HEK293 (cell line): ENCODE measurements around the gene AGXT2.

ENCODE experiments used
- CTCF ChIA-PET: fragments of 350-600 bp; formaldehyde crosslinking; extraction: SDS; loops from one replicate; lab custom pipeline; 2021; ENCODE audit warnings: antibody characterized with exemption; lab: Yijun Ruan, JAX
- POLR2A ChIA-PET: fragments of 300-600 bp; formaldehyde crosslinking; extraction: SDS; loops from one replicate; lab custom pipeline; 2020; ENCODE audit warnings: antibody characterized with exemption, inconsistent platforms; lab: Yijun Ruan, JAX
- H3K27ac ChIP-seq: fragments of 200-500 bp; sonication (Bioruptor generic); 2 replicates; pipeline ENCODE4 v1.5.1; 2014; ENCODE audit warnings: low read depth, low read length, control low read depth, inconsistent platforms; ENCODE audit errors: extremely low read depth
- H3K36me3 ChIP-seq, 2 experiments: fragments of 200-500 bp in 1 of 2; sonication (Bioruptor generic) in 1 of 2; 1 replicate in 1 of 2; 2 replicates in 1 of 2; pipeline ENCODE4 v1.5.1; 2014 to 2017; ENCODE audit warnings: inconsistent platforms in 2 of 2, low read length in 2 of 2; ENCODE audit not compliant: control insufficient read depth in 2 of 2, insufficient read depth in 1 of 2
- H3K4me1 ChIP-seq: fragments of 200-500 bp; sonication (Bioruptor generic); 2 replicates; pipeline ENCODE4 v1.5.1; 2014; ENCODE audit warnings: mild to moderate bottlenecking, low read length, inconsistent platforms; ENCODE audit not compliant: control insufficient read depth, insufficient read depth
- H3K4me3 ChIP-seq: 2 replicates; pipeline ENCODE4 v1.5.1; 2011; ENCODE audit warnings: low read depth, mild to moderate bottlenecking, control low read depth, low read length, moderate library complexity
- H3K9me3 ChIP-seq: fragments of 200-500 bp; sonication (Bioruptor generic); 2 replicates; pipeline ENCODE4 v1.5.1; 2014; ENCODE audit warnings: low read depth, low read length, inconsistent platforms; ENCODE audit not compliant: control insufficient read depth, insufficient read depth
- GLIS1 ChIP-seq: fragments of 450-650 bp; formaldehyde crosslinking; IDR thresholded peaks from 2 replicates; pipeline ENCODE4 v1.5.1; 2016; ENCODE audit warnings: missing biosample characterization, missing genetic modification characterization
- PRDM1 ChIP-seq: fragments of 450-650 bp; formaldehyde crosslinking; IDR thresholded peaks from 2 replicates; pipeline ENCODE4; 2016; ENCODE audit warnings: missing biosample characterization, missing genetic modification characterization
- SCRT2 ChIP-seq: fragments of 450-650 bp; formaldehyde crosslinking; IDR thresholded peaks from 2 replicates; pipeline ENCODE4 v1.5.1; 2016; ENCODE audit warnings: missing biosample characterization, missing genetic modification characterization
- ZFP37 ChIP-seq: fragments of 450-650 bp; formaldehyde crosslinking; IDR thresholded peaks from 2 replicates; pipeline ENCODE4 v1.5.1; 2016; ENCODE audit warnings: missing biosample characterization, missing genetic modification characterization
- ZFP41 ChIP-seq: fragments of 450-650 bp; formaldehyde crosslinking; IDR thresholded peaks from 2 replicates; pipeline ENCODE4 v1.5.1; 2016; ENCODE audit warnings: missing biosample characterization, missing genetic modification characterization, borderline replicate concordance
- ZNF132 ChIP-seq: fragments of 450-650 bp; formaldehyde crosslinking; IDR thresholded peaks from 2 replicates; pipeline ENCODE4 v1.5.1; 2017; ENCODE audit warnings: missing biosample characterization, missing genetic modification characterization, borderline replicate concordance
- ZNF221 ChIP-seq: fragments of 450-650 bp; formaldehyde crosslinking; IDR thresholded peaks from 2 replicates; pipeline ENCODE4 v1.5.1; 2017; ENCODE audit warnings: missing biosample characterization, missing genetic modification characterization, borderline replicate concordance
- ZNF26 ChIP-seq: fragments of 450-650 bp; formaldehyde crosslinking; IDR thresholded peaks from 2 replicates; pipeline ENCODE4 v1.5.1; 2016; ENCODE audit warnings: missing biosample characterization, missing genetic modification characterization
- ZNF266 ChIP-seq: fragments of 450-650 bp; formaldehyde crosslinking; IDR thresholded peaks from 2 replicates; pipeline ENCODE4 v1.5.1; 2016; ENCODE audit warnings: missing biosample characterization, missing genetic modification characterization, low read depth
- ZNF292 ChIP-seq: fragments of 450-650 bp; formaldehyde crosslinking; IDR thresholded peaks from 2 replicates; pipeline ENCODE4 v1.5.1; 2016; ENCODE audit warnings: low read depth, missing biosample characterization, missing genetic modification characterization, borderline replicate concordance
- ZNF324 ChIP-seq: fragments of 450-650 bp; formaldehyde crosslinking; IDR thresholded peaks from 2 replicates; pipeline ENCODE4 v1.5.1; 2016; ENCODE audit warnings: missing biosample characterization, missing genetic modification characterization
- ZNF341 ChIP-seq: fragments of 450-650 bp; formaldehyde crosslinking; IDR thresholded peaks from 2 replicates; pipeline ENCODE4; 2016; ENCODE audit warnings: low read depth, missing biosample characterization, missing genetic modification characterization
- ZNF362 ChIP-seq: fragments of 450-650 bp; formaldehyde crosslinking; IDR thresholded peaks from 2 replicates; pipeline ENCODE4 v1.5.1; 2016; ENCODE audit warnings: missing biosample characterization, missing genetic modification characterization
- ZNF394 ChIP-seq: fragments of 450-650 bp; formaldehyde crosslinking; IDR thresholded peaks from 2 replicates; pipeline ENCODE4 v1.5.1; 2016; ENCODE audit warnings: missing biosample characterization, missing genetic modification characterization, mild to moderate bottlenecking, moderate library complexity, borderline replicate concordance
- ZNF433 ChIP-seq: fragments of 450-650 bp; formaldehyde crosslinking; IDR thresholded peaks from 2 replicates; pipeline ENCODE4 v1.5.1; 2016; ENCODE audit warnings: missing biosample characterization, missing genetic modification characterization, low read depth
- ZNF580 ChIP-seq: fragments of 450-650 bp; formaldehyde crosslinking; IDR thresholded peaks from 2 replicates; pipeline ENCODE4 v1.5.1; 2016; ENCODE audit warnings: missing biosample characterization, missing genetic modification characterization
- ZNF585B ChIP-seq: fragments of 450-650 bp; formaldehyde crosslinking; IDR thresholded peaks from 2 replicates; pipeline ENCODE4 v1.5.1; 2016; ENCODE audit warnings: missing biosample characterization, missing genetic modification characterization
- ZNF747 ChIP-seq: fragments of 450-650 bp; formaldehyde crosslinking; IDR thresholded peaks from 2 replicates; pipeline ENCODE4 v1.5.1; 2016; ENCODE audit warnings: missing biosample characterization, missing genetic modification characterization
- ZSCAN18 ChIP-seq: fragments of 450-650 bp; formaldehyde crosslinking; IDR thresholded peaks from 2 replicates; pipeline ENCODE4 v1.5.1; 2016; ENCODE audit warnings: missing biosample characterization, missing genetic modification characterization
- TF ChIP-seq, protein P1 (sequence below): fragments of 450-650 bp; IDR thresholded peaks from 2 replicates; pipeline ENCODE4 v1.5.1; 2018; ENCODE audit warnings: missing biosample characterization, missing genetic modification characterization

Gene AGXT2

GRCh38 chr5:34967540-34967939 lies 80.2 kb downstream of the AGXT2 start:
- H3K4me1 ChIP-seq: no peaks in the 10 kb centered on the region
- H3K9me3 ChIP-seq: no peaks in the 10 kb centered on the region
- no peak overlapping the region for H3K27ac ChIP-seq
- H3K36me3 ChIP-seq: peaks cover 0 to 5% of the 10 kb centered on the region in 2 experiments; a peak in 2 of 3 replicates
- ChIA-PET POLR2A (no interaction called here), CTCF (interaction anchor here (0.9 to 1.9 kb wide), 2 partner anchors 10 to 492 kb away, joined by 3 to 10 read pairs; no protein-coding TSS in a partner anchor)
- H3K4me3 ChIP-seq: no peak overlapping the region
- TF ChIP-seq ZNF580 (tag by site-specific recombination): no peak
- TF ChIP-seq SCRT2 (tag by site-specific recombination): no peak
- TF ChIP-seq ZNF221 (tag by site-specific recombination): no peak
- no peak for TF ChIP-seq ZNF341
- TF ChIP-seq ZSCAN18: no peak
- TF ChIP-seq ZNF26: no peak
- no peak for TF ChIP-seq ZNF747 (tag by site-specific recombination)
- no peak for TF ChIP-seq ZNF394 (tag by site-specific recombination)
- TF ChIP-seq ZNF132 (tag by site-specific recombination): no peak
- no peak for TF ChIP-seq ZNF433
- no peak for TF ChIP-seq ZNF292 (tag by site-specific recombination)
- TF ChIP-seq ZNF266 (tag by site-specific recombination): no peak

DNA sequence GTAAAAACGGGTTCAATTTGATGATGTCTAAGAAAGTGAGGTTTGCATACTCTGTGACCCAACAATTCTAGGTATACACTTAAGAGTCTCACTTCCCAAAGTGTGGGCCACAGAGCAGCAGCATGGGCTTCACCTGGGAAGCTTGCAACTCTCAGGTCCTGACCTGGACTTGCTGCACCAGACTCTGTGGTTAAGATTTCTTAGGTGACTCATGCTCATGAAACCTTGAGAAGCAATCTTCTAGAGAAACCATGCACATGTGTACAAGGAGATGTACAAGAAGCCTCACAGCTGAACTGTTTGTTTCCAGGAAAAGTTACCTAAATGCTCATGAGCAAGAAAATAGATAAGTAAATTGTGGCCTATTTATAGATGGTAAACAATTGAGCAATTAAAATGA lies 88.4 kb downstream of the AGXT2 start:
- Histone ChIP-seq H3K27ac (no peak overlapping the region), H3K4me3 (no peak overlapping the region), H3K36me3 (peaks cover 18 to 29% of the 10 kb centered on the region in 2 experiments), H3K9me3 (no peaks in the 10 kb centered on the region), H3K4me1 (no peaks in the 10 kb centered on the region)
- TF ChIP-seq PRDM1 (tag by site-specific recombination): 0 out of 2 replicates have a peak, but pooled peaks have one; percentile 14
- no peak for TF ChIP-seq ZFP41 (tag by site-specific recombination)
- TF ChIP-seq ZFP37 (tag by site-specific recombination): no peak
- no peak for TF ChIP-seq ZNF585B
- TF ChIP-seq ZNF324 (tag by site-specific recombination): no peak
- TF ChIP-seq ZNF362 (tag by site-specific recombination): no peak
- TF ChIP-seq GLIS1: no peak
- TF ChIP-seq, protein P1, sequence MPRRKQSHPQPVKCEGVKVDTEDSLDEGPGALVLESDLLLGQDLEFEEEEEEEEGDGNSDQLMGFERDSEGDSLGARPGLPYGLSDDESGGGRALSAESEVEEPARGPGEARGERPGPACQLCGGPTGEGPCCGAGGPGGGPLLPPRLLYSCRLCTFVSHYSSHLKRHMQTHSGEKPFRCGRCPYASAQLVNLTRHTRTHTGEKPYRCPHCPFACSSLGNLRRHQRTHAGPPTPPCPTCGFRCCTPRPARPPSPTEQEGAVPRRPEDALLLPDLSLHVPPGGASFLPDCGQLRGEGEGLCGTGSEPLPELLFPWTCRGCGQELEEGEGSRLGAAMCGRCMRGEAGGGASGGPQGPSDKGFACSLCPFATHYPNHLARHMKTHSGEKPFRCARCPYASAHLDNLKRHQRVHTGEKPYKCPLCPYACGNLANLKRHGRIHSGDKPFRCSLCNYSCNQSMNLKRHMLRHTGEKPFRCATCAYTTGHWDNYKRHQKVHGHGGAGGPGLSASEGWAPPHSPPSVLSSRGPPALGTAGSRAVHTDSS (tag by site-specific recombination): no peak
- ChIA-PET POLR2A (no interaction called here), CTCF (interaction anchor here (1.0 to 3.1 kb wide), 5 partner anchors 9 to 42 kb away, joined by 3 to 38 read pairs (median 6); no protein-coding TSS in a partner anchor)
